ENCODE measurements around the gene ABCB8. TPM values are rescaled to one million over a fixed set of nuclear protein-coding genes. Genes with fewer than 3 reads are reported as not detected.

Gene ABCB8
- total RNA-seq, 2 experiments from 2014 or later = 51.2 to 53.3 TPM

DNA sequence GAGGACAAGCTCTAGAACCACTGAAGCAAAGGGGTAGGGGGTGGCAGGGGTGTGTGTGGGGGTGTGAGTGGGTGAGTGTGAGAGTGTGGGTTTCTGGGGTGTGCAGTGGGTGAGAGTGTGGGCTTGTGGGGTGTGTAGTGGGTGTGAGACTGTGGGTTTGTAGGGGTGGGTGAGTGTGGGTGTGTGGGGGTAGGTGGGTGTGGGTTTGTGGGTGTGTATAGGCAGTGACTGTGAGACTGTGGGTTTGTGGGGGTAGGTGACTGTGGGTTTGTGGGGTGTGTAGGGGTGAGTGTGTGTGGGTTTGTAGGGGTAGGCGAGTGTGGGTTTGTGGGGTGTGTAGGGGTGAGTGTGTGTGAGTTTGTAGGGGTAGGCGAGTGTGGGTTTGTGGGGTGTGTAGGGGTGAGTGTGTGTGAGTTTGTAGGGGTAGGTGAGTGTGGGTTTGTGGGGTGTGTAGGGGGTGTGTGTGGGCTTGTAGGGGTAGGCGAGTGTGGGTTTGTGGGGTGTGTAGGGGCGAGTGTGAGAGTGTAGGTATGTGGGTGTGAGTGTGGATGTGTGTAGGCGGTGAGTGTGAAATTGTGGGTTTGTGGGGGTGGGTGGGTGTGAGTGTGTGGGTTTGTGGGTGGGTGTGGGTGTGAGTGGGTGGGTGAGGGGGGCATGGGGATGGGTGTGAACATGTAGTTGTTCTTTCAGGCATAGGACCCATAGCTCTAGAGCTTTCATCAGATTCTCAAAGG lies 28.6 kb upstream of the ABCB8 start:
- Mint-ChIP-seq H3K36me3 (ENCODE audit: low read depth) (no peaks in the 10 kb centered on the region), H3K4me1 (peaks cover 30% of the 10 kb centered on the region), H3K27ac (no peak overlapping the region), H3K4me3 (no peak overlapping the region), H3K9me3 (no peaks in the 10 kb centered on the region), H3K27me3 (peaks cover 2% of the 10 kb centered on the region)
- ChIA-PET CTCF (interaction anchor here (1.0 kb wide), 1 partner anchor 9 kb away, joined by 4 read pairs; the partner anchor contains the start of gene NOS3), POLR2A (interaction anchor here (1.4 kb wide), 2 partner anchors 9 to 10 kb away, joined by 3 read pairs; no protein-coding TSS in a partner anchor)
- DNase-seq = no peak

DNA sequence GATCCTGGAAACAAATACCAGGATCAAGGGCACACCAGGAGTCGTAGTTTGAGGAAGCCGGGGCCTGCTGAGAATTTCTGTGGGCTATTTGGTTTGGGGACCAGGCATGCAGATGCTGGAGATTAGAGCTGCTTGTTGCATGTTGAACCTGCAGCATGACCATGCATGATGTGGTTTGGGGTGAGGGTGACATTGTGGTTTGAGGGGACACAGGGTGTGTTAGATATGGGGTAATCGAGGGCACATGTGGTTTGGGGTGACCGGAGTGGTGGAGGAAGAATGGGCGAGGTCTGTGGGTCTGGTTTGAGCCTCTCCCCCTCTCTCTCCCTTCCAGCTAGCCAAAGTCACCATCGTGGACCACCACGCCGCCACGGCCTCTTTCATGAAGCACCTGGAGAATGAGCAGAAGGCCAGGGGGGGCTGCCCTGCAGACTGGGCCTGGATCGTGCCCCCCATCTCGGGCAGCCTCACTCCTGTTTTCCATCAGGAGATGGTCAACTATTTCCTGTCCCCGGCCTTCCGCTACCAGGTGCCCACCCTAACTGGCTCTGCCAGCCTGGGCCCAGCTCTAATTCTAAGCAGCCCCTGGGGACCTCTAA lies 27.3 kb upstream of the ABCB8 start:
- CTCF ChIA-PET = no interaction called here
- Mint-ChIP-seq H3K4me3 (no peak overlapping the region), H3K36me3 (ENCODE audit: low read depth) (no peaks in the 10 kb centered on the region), H3K4me1 (peaks cover 30% of the 10 kb centered on the region), H3K27ac (no peak overlapping the region), H3K27me3 (peaks cover 2% of the 10 kb centered on the region), H3K9me3 (no peaks in the 10 kb centered on the region)
- no peak for DNase-seq
- POLR2A ChIA-PET = interaction anchor here (1.4 kb wide), 1 partner anchor 9 kb away, joined by 3 read pairs; no protein-coding TSS in a partner anchor

- Mint-ChIP-seq H3K4me3 (no peak overlapping the region), H3K9me3 (no peaks in the 10 kb centered on the region), H3K27me3 (peaks cover 2% of the 10 kb centered on the region), H3K4me1 (peaks cover 31% of the 10 kb centered on the region), H3K36me3 (ENCODE audit: low read depth) (no peaks in the 10 kb centered on the region), H3K27ac (no peak overlapping the region)
- POLR2A ChIA-PET = no interaction called here
- CTCF ChIA-PET = no interaction called here
- DNase-seq = no peak
These were observed 26.7 kb upstream of the ABCB8 start for GRCh38 chr7:151001546-151001945.

DNA sequence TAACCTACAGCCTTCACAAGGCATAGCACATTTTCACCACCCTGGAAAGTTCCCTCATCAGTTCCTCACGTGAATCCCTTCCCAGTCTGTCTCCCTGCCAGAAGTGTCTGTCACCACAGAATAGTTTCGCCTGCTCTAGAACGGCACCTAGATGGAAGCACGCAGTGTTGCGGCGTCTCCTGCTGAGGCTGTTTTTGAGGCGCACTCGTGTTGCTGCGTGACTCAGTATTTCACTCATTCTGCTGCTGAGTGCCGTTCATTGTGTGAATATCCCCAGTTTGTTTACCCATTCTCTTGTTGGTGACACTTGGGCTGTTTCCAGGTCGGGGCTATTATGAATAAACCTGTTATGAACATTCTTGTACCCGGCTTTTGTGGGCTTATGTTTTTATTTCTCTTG lies 24.7 kb upstream of the ABCB8 start:
- no peak for DNase-seq
- CTCF ChIA-PET = interaction anchor here (2.3 kb wide), 1 partner anchor 18 kb away, joined by 7 read pairs; no protein-coding TSS in a partner anchor
- Mint-ChIP-seq H3K27me3 (peaks cover 2% of the 10 kb centered on the region), H3K36me3 (ENCODE audit: low read depth) (no peaks in the 10 kb centered on the region), H3K27ac (no peak overlapping the region), H3K9me3 (no peaks in the 10 kb centered on the region), H3K4me1 (peaks cover 36% of the 10 kb centered on the region), H3K4me3 (no peak overlapping the region)
- POLR2A ChIA-PET = no interaction called here

- H3K4me1 Mint-ChIP-seq = peaks cover 43% of the 10 kb centered on the region
- H3K9me3 Mint-ChIP-seq = no peaks in the 10 kb centered on the region
- peak overlapping the region; percentile 62 for H3K27ac Mint-ChIP-seq
- no peaks in the 10 kb centered on the region for H3K36me3 Mint-ChIP-seq (ENCODE audit: low read depth)
- POLR2A ChIA-PET = no interaction called here
- DNase-seq = no peak
- no peak overlapping the region for H3K4me3 Mint-ChIP-seq
- peaks cover 2% of the 10 kb centered on the region for H3K27me3 Mint-ChIP-seq
- CTCF ChIA-PET = interaction anchor here (0.9 to 2.3 kb wide), 3 partner anchors 13 to 20 kb away, joined by 3 to 7 read pairs (median 7); partner anchors contain the start of gene NOS3
These were observed 22.7 kb upstream of the ABCB8 start for GRCh38 chr7:151005566-151005965.

GRCh38 chr7:151006590-151007300 lies 21.5 kb upstream of the ABCB8 start:
- Mint-ChIP-seq H3K4me3 (no peak overlapping the region), H3K9me3 (no peaks in the 10 kb centered on the region), H3K27ac (no peak overlapping the region), H3K27me3 (peaks cover 2% of the 10 kb centered on the region), H3K4me1 (peaks cover 49% of the 10 kb centered on the region), H3K36me3 (ENCODE audit: low read depth) (peaks cover under 1% of the 10 kb centered on the region)
- no peak for DNase-seq
- ChIA-PET CTCF (interaction anchor here (1.3 to 4.9 kb wide), 4 partner anchors 12 to 102 kb away, joined by 5 to 30 read pairs (median 12); partner anchors contain the start of genes ABCB8 and NOS3), POLR2A (interaction anchor here (1.1 to 3.1 kb wide), 3 partner anchors 10 to 13 kb away, joined by 3 to 22 read pairs (median 11); no protein-coding TSS in a partner anchor)

- DNase-seq = no peak
- no peaks in the 10 kb centered on the region for H3K9me3 Mint-ChIP-seq
- peak overlapping the region; percentile 92 for H3K27ac Mint-ChIP-seq
- H3K27me3 Mint-ChIP-seq = peaks cover 2% of the 10 kb centered on the region
- ChIA-PET POLR2A (interaction anchor here (0.9 to 3.1 kb wide), 6 partner anchors 8 to 38 kb away, joined by 3 to 22 read pairs (median 6); partner anchors contain the start of gene ABCB8), CTCF (interaction anchor here (0.9 to 4.9 kb wide), 12 partner anchors 9 to 116 kb away, joined by 3 to 57 read pairs (median 9); partner anchors contain the start of gene ABCB8)
- H3K4me3 Mint-ChIP-seq = peak overlapping the region; percentile 76
- H3K4me1 Mint-ChIP-seq = peaks cover 57% of the 10 kb centered on the region
- H3K36me3 Mint-ChIP-seq (ENCODE audit: low read depth) = peaks cover 7% of the 10 kb centered on the region
These were observed 20.8 kb upstream of the ABCB8 start for GRCh38 chr7:151007469-151007898.

- POLR2A ChIA-PET = interaction anchor here (0.7 to 3.8 kb wide), 9 partner anchors 9 to 39 kb away, joined by 3 to 34 read pairs (median 3); partner anchors contain the start of gene ABCB8
- peak; percentile 53 for DNase-seq
- no peaks in the 10 kb centered on the region for H3K9me3 Mint-ChIP-seq
- CTCF ChIA-PET = interaction anchor here (0.8 to 4.9 kb wide), 18 partner anchors 10 to 219 kb away, joined by 3 to 57 read pairs (median 4); partner anchors contain the start of genes ABCB8 and ABCF2
- peak overlapping the region; percentile 92 for H3K27ac Mint-ChIP-seq
- H3K36me3 Mint-ChIP-seq (ENCODE audit: low read depth) = peaks cover 10% of the 10 kb centered on the region
- H3K4me1 Mint-ChIP-seq = peaks cover 63% of the 10 kb centered on the region
- H3K27me3 Mint-ChIP-seq = peaks cover 2% of the 10 kb centered on the region
- peak overlapping the region; percentile 76 for H3K4me3 Mint-ChIP-seq
These were observed 20.1 kb upstream of the ABCB8 start for GRCh38 chr7:151008143-151008510.

DNA sequence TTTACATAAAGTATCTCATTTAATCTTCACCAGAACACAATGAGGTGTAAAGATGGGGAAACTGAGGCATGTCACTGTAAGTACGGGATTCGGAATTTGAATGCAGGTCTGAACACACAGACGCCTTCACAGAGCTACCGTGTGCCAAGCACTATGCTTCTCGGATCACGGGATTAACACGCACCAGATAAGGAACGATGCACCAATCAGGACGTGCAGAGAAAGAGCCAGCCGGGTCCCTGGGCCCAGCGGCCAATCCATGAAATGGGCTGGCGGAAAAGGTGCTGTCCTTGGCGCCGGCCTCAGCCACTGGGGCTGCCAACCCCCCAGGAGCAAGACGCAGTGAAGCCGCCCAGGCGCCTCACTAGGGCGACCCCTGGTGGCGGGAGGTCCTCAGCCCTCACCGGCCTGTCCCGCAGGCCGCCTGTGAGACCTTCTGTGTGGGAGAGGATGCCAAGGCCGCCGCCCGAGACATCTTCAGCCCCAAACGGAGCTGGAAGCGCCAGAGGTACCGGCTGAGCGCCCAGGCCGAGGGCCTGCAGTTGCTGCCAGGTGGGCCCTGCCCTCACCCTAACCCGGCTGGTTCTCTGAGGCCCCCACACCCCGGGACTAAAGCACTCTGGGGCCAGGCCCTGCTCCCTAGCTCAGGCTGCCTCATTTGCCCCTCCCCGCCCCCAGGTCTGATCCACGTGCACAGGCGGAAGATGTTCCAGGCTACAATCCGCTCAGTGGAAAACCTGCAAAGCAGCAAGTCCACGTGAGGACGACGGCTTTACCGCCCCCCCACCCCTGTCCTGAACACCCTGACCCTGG lies 19.5 kb upstream of the ABCB8 start:
- peaks cover 2% of the 10 kb centered on the region for H3K27me3 Mint-ChIP-seq

GRCh38 chr7:151009327-151010036 lies 18.8 kb upstream of the ABCB8 start:
- Mint-ChIP-seq H3K36me3 (ENCODE audit: low read depth) (peaks cover 13% of the 10 kb centered on the region), H3K4me3 (peak overlapping the region; percentile 27), H3K4me1 (peaks cover 75% of the 10 kb centered on the region), H3K9me3 (no peaks in the 10 kb centered on the region), H3K27ac (peak overlapping the region; percentile 97), H3K27me3 (peaks cover under 1% of the 10 kb centered on the region)
- ChIA-PET CTCF (interaction anchor here (0.6 to 4.9 kb wide), 21 partner anchors 10 to 111 kb away, joined by 3 to 57 read pairs (median 6); partner anchors contain the start of gene ABCB8), POLR2A (interaction anchor here (0.7 to 3.8 kb wide), 10 partner anchors 9 to 50 kb away, joined by 3 to 34 read pairs (median 8); partner anchors contain the start of genes ABCB8 and SLC4A2)
- no peak for DNase-seq

More for the DNA sequence above, 19.5 kb upstream of the ABCB8 start:
- H3K36me3 Mint-ChIP-seq (ENCODE audit: low read depth) = peaks cover 10% of the 10 kb centered on the region
- POLR2A ChIA-PET = interaction anchor here (0.7 to 3.8 kb wide), 7 partner anchors 8 to 28 kb away, joined by 3 to 34 read pairs (median 8); partner anchors contain the start of gene ABCB8
- peaks cover 67% of the 10 kb centered on the region for H3K4me1 Mint-ChIP-seq
- peak; percentile 79 for DNase-seq
- H3K27ac Mint-ChIP-seq = peak overlapping the region; percentile 92
- H3K9me3 Mint-ChIP-seq = no peaks in the 10 kb centered on the region
- CTCF ChIA-PET = interaction anchor here (0.6 to 4.9 kb wide), 21 partner anchors 11 to 218 kb away, joined by 3 to 57 read pairs (median 4); partner anchors contain the start of genes ABCB8 and ABCF2
- peak overlapping the region; percentile 76 for H3K4me3 Mint-ChIP-seq

- H3K4me1 Mint-ChIP-seq = peaks cover 80% of the 10 kb centered on the region
- H3K36me3 Mint-ChIP-seq (ENCODE audit: low read depth) = peaks cover 15% of the 10 kb centered on the region
- no peaks in the 10 kb centered on the region for H3K9me3 Mint-ChIP-seq
- ChIA-PET CTCF (interaction anchor here (0.8 to 4.9 kb wide), 13 partner anchors 9 to 112 kb away, joined by 3 to 57 read pairs (median 7); partner anchors contain the start of gene ABCB8), POLR2A (interaction anchor here (0.7 to 3.8 kb wide), 9 partner anchors 9 to 50 kb away, joined by 3 to 34 read pairs (median 6); partner anchors contain the start of genes ABCB8 and SLC4A2)
- no peak for DNase-seq
- H3K27me3 Mint-ChIP-seq = no peaks in the 10 kb centered on the region
- H3K27ac Mint-ChIP-seq = peak overlapping the region; percentile 97
- H3K4me3 Mint-ChIP-seq = peak overlapping the region; percentile 81
These were observed 18.3 kb upstream of the ABCB8 start for GRCh38 chr7:151010037-151010306.

Data from activated CD4-positive, alpha-beta memory T cell treated with anti-CD3 and anti-CD28 coated beads, Interleukin-2, amount 10 ng/mL, durations not matched to agents 7 days and 5 days (primary cell).